Measurements from ENCODE around the gene NME9.

NME9 gene

DNA sequence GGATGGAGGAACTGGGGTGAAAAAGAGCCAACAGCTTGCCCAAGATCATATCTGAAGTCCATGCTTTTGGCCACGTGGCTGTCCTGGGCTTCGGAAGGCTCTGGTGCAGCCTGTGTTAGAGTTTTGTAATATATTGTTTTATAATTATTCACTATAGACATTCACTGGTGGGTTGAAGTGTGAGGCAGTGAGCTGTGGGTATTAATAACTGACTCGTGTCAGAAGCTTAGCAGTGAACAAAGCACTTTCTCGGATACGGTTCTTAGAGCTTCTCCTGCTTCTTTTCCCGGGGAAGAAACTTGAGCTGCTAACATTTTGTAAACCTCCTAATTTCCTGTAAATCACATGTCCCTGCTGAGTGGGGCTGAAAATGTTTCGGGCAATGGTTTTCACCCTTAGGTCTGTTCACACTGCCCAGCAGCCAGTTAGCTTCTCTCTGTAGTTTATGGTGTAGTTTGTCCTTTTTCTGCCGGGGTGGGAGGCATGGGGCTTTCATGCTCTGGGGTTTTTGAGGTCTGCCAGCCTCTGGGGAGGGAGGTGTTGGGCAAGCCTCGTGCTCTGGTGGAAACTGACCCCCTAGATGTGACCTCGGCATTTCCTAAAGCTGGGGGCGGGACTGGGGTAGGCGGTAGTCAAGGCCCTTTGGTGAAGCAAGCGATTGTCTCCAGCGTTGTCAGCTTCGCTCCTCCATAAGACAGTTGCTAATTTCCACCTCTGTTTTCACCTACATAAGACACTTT, 20.4 kb upstream of the NME9 start:
- H3K36me3 ChIP-seq (ENCODE audit: insufficient read depth, low read length) = no peaks in the 10 kb centered on the region
- no peaks in the 10 kb centered on the region for H4K20me1 ChIP-seq (ENCODE audit: insufficient read depth, low read length, poor library complexity, severe bottlenecking)
- no peaks in the 10 kb centered on the region for H3K27me3 ChIP-seq (ENCODE audit: insufficient read depth, low read length, poor library complexity, severe bottlenecking)
- no peak overlapping the region for H3K4me3 ChIP-seq (ENCODE audit: low read length, poor library complexity, severe bottlenecking)
- no peaks in the 10 kb centered on the region for H3K9me3 ChIP-seq (ENCODE audit: insufficient read depth, low read depth, low read length)
- H3K79me2 ChIP-seq (ENCODE audit: insufficient read depth, low read length) = no peaks in the 10 kb centered on the region
- no peak overlapping the region for H3K9ac ChIP-seq (ENCODE audit: low read depth, low read length, poor library complexity, severe bottlenecking)
- H2AFZ ChIP-seq (ENCODE audit: low read length) = no peak overlapping the region
- H3F3A ChIP-seq (ENCODE audit: low read depth) = no peaks in the 10 kb centered on the region
- H3K4me1 ChIP-seq (ENCODE audit: insufficient read depth, low read length, poor library complexity, severe bottlenecking) = no peaks in the 10 kb centered on the region
- no peak overlapping the region for H3K4me2 ChIP-seq (ENCODE audit: low read depth, low read length, poor library complexity, severe bottlenecking)
- TF ChIP-seq, protein P1, sequence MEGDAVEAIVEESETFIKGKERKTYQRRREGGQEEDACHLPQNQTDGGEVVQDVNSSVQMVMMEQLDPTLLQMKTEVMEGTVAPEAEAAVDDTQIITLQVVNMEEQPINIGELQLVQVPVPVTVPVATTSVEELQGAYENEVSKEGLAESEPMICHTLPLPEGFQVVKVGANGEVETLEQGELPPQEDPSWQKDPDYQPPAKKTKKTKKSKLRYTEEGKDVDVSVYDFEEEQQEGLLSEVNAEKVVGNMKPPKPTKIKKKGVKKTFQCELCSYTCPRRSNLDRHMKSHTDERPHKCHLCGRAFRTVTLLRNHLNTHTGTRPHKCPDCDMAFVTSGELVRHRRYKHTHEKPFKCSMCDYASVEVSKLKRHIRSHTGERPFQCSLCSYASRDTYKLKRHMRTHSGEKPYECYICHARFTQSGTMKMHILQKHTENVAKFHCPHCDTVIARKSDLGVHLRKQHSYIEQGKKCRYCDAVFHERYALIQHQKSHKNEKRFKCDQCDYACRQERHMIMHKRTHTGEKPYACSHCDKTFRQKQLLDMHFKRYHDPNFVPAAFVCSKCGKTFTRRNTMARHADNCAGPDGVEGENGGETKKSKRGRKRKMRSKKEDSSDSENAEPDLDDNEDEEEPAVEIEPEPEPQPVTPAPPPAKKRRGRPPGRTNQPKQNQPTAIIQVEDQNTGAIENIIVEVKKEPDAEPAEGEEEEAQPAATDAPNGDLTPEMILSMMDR (conservative IDR thresholded peaks at IDR 0.05; ENCODE audit: low read length) = no peak
- no peak for TF ChIP-seq EZH2phosphoT487 (IDR thresholded peaks at IDR 0.05; ENCODE audit: borderline replicate concordance)
- no peaks in the 10 kb centered on the region for H3K9me2 ChIP-seq (replicated peaks; ENCODE audit: low read depth, low read length)

DNA sequence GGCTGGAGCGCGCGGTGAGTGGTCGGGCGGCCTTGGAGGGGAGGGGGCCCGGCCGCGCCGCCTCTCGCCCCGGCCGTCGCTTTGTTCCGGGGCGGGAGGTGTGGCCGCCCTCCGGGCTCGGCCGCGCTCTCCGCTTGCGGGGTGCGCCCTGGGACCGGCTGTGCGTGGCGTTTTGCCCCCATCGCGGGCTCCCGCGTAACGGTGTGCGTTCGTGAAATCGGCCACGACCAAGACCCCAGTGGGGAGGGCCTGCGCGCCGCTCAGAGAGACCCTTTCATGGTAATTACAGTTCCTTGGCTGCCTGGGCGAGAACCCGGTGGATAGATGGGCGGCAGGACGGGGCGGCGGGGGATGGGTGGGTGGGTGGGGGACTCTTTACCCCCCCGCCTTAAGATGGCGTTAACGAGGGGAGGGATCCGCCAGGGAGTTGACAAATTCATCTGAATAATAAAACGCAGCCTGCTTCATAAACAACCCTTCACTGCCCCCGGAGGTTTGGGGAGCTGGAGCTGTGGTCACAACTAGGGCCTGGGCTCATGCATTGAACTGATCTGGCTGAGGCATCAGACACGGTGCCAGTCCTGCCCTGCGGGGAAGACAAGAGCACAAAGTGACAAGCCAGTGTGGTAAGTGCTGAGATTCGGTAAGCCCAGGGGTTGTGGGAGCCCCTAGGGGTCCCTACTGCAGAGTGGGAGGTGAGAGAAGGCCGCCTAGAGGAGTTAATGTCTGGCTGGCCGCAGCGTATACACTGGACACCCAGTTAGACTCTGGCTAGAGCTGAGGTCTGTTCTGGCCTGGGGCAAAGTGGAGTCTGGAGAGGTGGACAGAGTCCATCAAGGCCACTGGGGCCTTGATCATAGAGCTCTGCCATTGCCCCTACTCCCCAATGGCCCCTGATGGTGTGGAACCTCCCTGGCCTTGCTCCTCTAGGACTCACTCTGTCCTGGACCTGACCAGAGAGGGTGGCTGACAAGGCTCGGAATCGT, 19.4 kb upstream of the NME9 start:
- no peak overlapping the region for H2AFZ ChIP-seq (ENCODE audit: low read length)

DNA sequence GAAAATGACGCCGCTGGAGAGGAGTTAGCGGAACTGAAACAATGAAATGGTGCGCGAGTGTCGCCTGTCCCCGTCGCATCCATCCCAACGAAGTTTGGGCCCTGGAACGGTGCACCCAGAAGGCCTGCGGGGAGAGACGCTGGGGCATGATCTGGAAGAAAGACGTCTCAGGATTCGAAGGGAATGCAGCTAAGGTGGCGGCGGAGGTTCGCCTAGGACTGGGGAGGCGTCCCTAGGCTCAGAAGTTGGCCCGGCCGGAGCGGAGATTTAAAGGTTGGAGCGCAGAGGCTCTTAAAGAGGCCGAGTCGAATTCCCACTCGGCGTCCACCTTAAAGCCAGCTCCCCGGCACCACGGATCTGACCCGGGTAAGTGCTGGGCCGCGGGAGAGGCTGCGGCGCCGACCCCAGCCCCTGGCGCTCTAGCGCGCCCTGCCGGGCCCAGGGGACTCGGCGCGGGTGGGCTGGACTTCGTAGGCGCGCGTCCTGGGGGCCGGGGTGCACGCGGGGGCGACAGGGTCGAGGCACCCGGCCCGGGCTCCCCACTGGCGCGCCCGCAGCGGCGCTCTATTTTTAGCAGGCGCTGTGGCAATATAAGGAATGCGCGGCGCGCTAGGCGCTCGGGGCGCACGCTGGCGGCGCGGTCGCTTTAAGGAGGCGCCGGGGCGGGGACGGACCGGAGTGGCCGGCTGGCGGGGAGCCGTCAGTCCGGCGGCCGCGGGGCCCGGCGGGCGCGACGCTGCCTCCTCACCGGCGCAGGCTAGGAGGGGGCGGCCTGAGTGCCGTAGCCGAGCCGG, 18.5 kb upstream of the NME9 start, which contains the start of gene MRAS:
Gene MRAS, plus strand, starts transcription at position 620 of the 794 bp plus-strand sequence. CDS start 24,305 bp downstream, outside the sequence.
- no peak within 1 kb of the TSS for H3K9ac ChIP-seq (ENCODE audit: low read depth, low read length, poor library complexity, severe bottlenecking)
- no peaks in the 10 kb centered on the region for H3K4me1 ChIP-seq (ENCODE audit: insufficient read depth, low read length, poor library complexity, severe bottlenecking)
- H3K4me2 ChIP-seq (ENCODE audit: low read depth, low read length, poor library complexity, severe bottlenecking) = no peak within 1 kb of the TSS
- H2AFZ ChIP-seq (ENCODE audit: low read length) = no peak within 1 kb of the TSS
- TF ChIP-seq, protein P1 (conservative IDR thresholded peaks at IDR 0.05; ENCODE audit: low read length) = no peak
- no peak for TF ChIP-seq EZH2phosphoT487 (IDR thresholded peaks at IDR 0.05; ENCODE audit: borderline replicate concordance)
- no peaks in the 10 kb centered on the region for H3K9me3 ChIP-seq (ENCODE audit: insufficient read depth, low read depth, low read length)
- no peaks in the 10 kb centered on the region for H3K79me2 ChIP-seq (ENCODE audit: insufficient read depth, low read length)
- no peaks in the 10 kb centered on the region for H4K20me1 ChIP-seq (ENCODE audit: insufficient read depth, low read length, poor library complexity, severe bottlenecking)
- H3K4me3 ChIP-seq (ENCODE audit: low read length, poor library complexity, severe bottlenecking) = no peak within 1 kb of the TSS
- no peaks in the 10 kb centered on the region for H3F3A ChIP-seq (ENCODE audit: low read depth)
- no peaks in the 10 kb centered on the region for H3K36me3 ChIP-seq (ENCODE audit: insufficient read depth, low read length)
- H3K9me2 ChIP-seq (replicated peaks; ENCODE audit: low read depth, low read length) = no peaks in the 10 kb centered on the region
- H3K27me3 ChIP-seq (ENCODE audit: insufficient read depth, low read length, poor library complexity, severe bottlenecking) = no peaks in the 10 kb centered on the region

More for the DNA sequence above, 19.4 kb upstream of the NME9 start:
- H3K9me3 ChIP-seq (ENCODE audit: insufficient read depth, low read depth, low read length) = no peaks in the 10 kb centered on the region
- no peak overlapping the region for H3K4me3 ChIP-seq (ENCODE audit: low read length, poor library complexity, severe bottlenecking)
- no peaks in the 10 kb centered on the region for H3K4me1 ChIP-seq (ENCODE audit: insufficient read depth, low read length, poor library complexity, severe bottlenecking)
- no peak overlapping the region for H3K9ac ChIP-seq (ENCODE audit: low read depth, low read length, poor library complexity, severe bottlenecking)
- no peaks in the 10 kb centered on the region for H3K9me2 ChIP-seq (replicated peaks; ENCODE audit: low read depth, low read length)
- no peaks in the 10 kb centered on the region for H3K79me2 ChIP-seq (ENCODE audit: insufficient read depth, low read length)
- H4K20me1 ChIP-seq (ENCODE audit: insufficient read depth, low read length, poor library complexity, severe bottlenecking) = no peaks in the 10 kb centered on the region
- no peaks in the 10 kb centered on the region for H3K36me3 ChIP-seq (ENCODE audit: insufficient read depth, low read length)
- no peak overlapping the region for H3K4me2 ChIP-seq (ENCODE audit: low read depth, low read length, poor library complexity, severe bottlenecking)
- TF ChIP-seq EZH2phosphoT487 (IDR thresholded peaks at IDR 0.05; ENCODE audit: borderline replicate concordance) = no peak
- TF ChIP-seq, protein P1 (conservative IDR thresholded peaks at IDR 0.05; ENCODE audit: low read length) = no peak
- H3K27me3 ChIP-seq (ENCODE audit: insufficient read depth, low read length, poor library complexity, severe bottlenecking) = no peaks in the 10 kb centered on the region
- H3F3A ChIP-seq (ENCODE audit: low read depth) = no peaks in the 10 kb centered on the region
